Pancreas (tissue), 10 donors: Measurements from ENCODE around the gene BEX3. TPM values are rescaled to one million over a fixed set of nuclear protein-coding genes. Genes with fewer than 3 reads are reported as not detected.
A peak's percentile ranks its signal among the peaks of the same experiment; 100 is the strongest.
"Not testable (repeated sequence)": the region's sequence is repeated elsewhere in the genome, so short reads cannot be mapped to it uniquely, and the experiment has no call there.

Experiments
- ATAC-seq, 4 donors: fragments of 200-7000 bp; cut with Tn5 transposase; one replicate each; pipeline versions ENCODE4 v1.8.0 to v1.9.1; 2020; ENCODE audit warnings: mild to moderate bottlenecking in 4 of 4, moderate library complexity in 4 of 4
- DNase-seq, 6 donors: peaks; one replicate each; pipeline ENCODE4 v3.0.0-alpha.2; 2020
- FAIRE-seq: peaks from 2 replicates; lab custom pipeline; 2012; peaks lifted over from hg19 to GRCh38; lab: Jason Lieb, UNC
- H3K27ac ChIP-seq, 4 donors: fragments of 200-600 bp; sonication (generic); 1 replicate in 3 of 4; 2 replicates in 1 of 4; pipeline versions ENCODE4 v1.5.0 to v1.8.0; 2020
- H3K27me3 ChIP-seq, 4 donors: fragments of 200-600 bp; one replicate each; pipeline ENCODE4 v1.8.0; 2021
- H3K36me3 ChIP-seq, 3 donors: fragments of 200-600 bp; sonication (generic) in 1 of 3; one replicate each; pipeline versions ENCODE4 v1.5.0 to v1.8.0; 2020 to 2021
- H3K4me1 ChIP-seq, 3 donors: fragments of 200-600 bp; one replicate each; pipeline ENCODE4 v1.8.0; 2021
- H3K4me3 ChIP-seq, 4 donors: fragments of 200-600 bp; sonication (generic) in 2 of 4; one replicate each; pipeline versions ENCODE4 v1.5.0 to v1.8.0; 2020 to 2021
- H3K9me3 ChIP-seq, 4 donors: fragments of 200-600 bp; one replicate each; pipeline ENCODE4 v1.8.0; 2021
- WGBS, 2 donors: extraction: QIAGEN DNeasy Blood & Tissue Kit; methylation state at CpG; one replicate each; pipeline ENCODE4 v1.1.7; 2013; 5-methylcytosine and 5-hydroxymethylcytosine counted together
- intact Hi-C, 3 donors: fragments of 100-400 bp; cut with DNase I; formaldehyde crosslinking; loops; one replicate each; pipeline versions ENCODE4 v1.11.1 to v1.14.2; 2022
- polyA plus RNA-seq, 2 donors: library from polyadenylated mRNA; stranded (reverse); fragments of 200-250 nt; gene quantifications; one replicate each; pipeline ENCODE4 v1.2.3, GENCODE V29; 2013
- total RNA-seq, 6 donors: library from RNA; stranded (reverse); fragmentation: NEBNext Ultra II Directional in 4 of 6; extraction: Animal tissue kit (Norgen Biotek cat#: 25700) in 4 of 6; gene quantifications; one replicate each; pipeline versions ENCODE4 v1.2.1 to v1.2.4, GENCODE V29; 2021 to 2023
- TF ChIP-seq, protein P1 (sequence below), 4 donors: fragments of 200-600 bp; sonication (generic) in 3 of 4; IDR thresholded peaks; one replicate each; pipeline versions ENCODE4 v1.5.0 to v1.8.0; 2021; ENCODE audit warnings: antibody characterized with exemption in 4 of 4
- donor health status: healthy with polysubstance abuse.
- donor health status: DM: no; HTN: no; CAD: no; lungs with moderate emphysema.
- donor health status: DM: no; HTN: no; CAD: no.
- donor health status: control.
- donor health status: control.
- donor health status: Bipolar disorder and iron deficiency.
- donor health status: DM: yes; HTN: yes; CAD: no.
- donor health status: DM: no; HTN: no; CAD: no.
- donor health status: DM: no; HTN: no; CAD: no.
- donor health status: DM: yes; HTN: yes; CAD: no.

Gene BEX3
- total and polyA plus RNA-seq, 8 donors = 30.2 to 184 (median 43.2) TPM

DNA sequence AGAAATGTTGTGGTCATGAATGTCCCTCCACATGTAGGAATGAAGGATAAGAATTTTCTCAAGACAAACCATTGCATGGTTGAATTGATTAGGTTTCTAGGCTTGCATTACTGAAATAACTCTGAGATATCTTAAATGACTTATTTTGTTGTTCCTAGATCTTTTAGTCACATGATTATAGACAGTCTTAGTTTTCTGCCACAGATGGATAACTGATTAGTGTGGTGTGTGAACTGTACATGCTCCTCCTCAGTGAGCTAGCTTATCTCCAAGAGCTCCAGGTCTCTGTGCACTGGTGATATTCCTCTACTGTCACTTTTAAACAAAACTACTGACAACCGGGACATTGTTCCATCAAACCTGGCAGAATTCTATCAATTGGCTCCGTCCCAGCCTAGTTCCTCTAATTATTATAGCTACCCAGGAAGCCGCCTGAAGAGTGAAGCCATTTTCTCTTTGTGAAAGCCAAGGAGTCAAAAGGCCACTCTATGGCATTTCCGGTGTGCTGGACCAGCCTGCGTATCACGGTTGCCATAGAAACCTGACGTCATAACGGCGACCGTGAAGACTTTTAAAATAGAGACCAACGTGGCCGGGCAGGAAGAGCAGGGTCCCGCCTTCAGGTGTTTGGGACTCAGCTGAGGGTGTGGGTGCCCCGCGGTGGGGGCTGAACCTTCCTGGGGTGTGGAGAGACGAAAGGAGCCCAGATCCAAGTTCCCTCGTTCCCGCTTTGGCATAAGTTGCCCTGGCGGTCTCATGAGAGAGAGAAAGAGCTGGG lies 28.1 kb downstream of the BEX3 start:
- H3K36me3 ChIP-seq = no peaks in the 10 kb centered on the region
- H3K4me1 ChIP-seq = no peaks in the 10 kb centered on the region
- no peak for FAIRE-seq
- H3K27me3 ChIP-seq = peaks cover 0 to 16% (median 0%) of the 10 kb centered on the region in 4 donors
- H3K27ac ChIP-seq = no peak overlapping the region
- TF ChIP-seq, protein P1, sequence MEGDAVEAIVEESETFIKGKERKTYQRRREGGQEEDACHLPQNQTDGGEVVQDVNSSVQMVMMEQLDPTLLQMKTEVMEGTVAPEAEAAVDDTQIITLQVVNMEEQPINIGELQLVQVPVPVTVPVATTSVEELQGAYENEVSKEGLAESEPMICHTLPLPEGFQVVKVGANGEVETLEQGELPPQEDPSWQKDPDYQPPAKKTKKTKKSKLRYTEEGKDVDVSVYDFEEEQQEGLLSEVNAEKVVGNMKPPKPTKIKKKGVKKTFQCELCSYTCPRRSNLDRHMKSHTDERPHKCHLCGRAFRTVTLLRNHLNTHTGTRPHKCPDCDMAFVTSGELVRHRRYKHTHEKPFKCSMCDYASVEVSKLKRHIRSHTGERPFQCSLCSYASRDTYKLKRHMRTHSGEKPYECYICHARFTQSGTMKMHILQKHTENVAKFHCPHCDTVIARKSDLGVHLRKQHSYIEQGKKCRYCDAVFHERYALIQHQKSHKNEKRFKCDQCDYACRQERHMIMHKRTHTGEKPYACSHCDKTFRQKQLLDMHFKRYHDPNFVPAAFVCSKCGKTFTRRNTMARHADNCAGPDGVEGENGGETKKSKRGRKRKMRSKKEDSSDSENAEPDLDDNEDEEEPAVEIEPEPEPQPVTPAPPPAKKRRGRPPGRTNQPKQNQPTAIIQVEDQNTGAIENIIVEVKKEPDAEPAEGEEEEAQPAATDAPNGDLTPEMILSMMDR (IDR thresholded peaks at IDR 0.05) = no peak
- peak; percentile 87 to 98 (median 94) for ATAC-seq
- WGBS, 2 donors = 2 to 23% methylated on average over 19 of the region's 19 CpGs
- H3K9me3 ChIP-seq = no peaks in the 10 kb centered on the region
- peak; percentile 56 to 71 (median 60) for DNase-seq
- intact Hi-C loops = no loop called here
- peak overlapping the region; percentile 16 to 38 (median 24) for H3K4me3 ChIP-seq

DNA sequence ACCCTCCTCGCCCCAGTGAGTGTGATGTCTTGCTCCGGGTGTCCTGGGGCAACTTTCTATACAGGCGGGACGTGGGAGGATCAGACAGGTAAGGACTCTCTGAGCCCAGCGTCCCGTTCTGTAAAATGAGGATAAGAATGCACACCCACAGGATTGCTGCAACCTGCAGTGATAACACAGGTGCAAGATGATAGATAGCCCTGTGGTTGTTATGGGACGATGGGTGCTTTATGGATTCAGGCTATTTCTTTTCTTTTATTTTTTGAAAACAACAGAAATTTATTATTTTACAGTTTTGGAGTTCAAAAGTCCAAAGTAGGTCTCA lies 28.6 kb downstream of the BEX3 start:
- H3K4me1 ChIP-seq = no peaks in the 10 kb centered on the region
- no peak overlapping the region for H3K27ac ChIP-seq
- WGBS, 2 donors = 3 to 11% methylated on average over 7 of the region's 7 CpGs
- no peaks in the 10 kb centered on the region for H3K36me3 ChIP-seq
- no peak for DNase-seq
- peaks cover 0 to 11% (median 0%) of the 10 kb centered on the region in 4 donors for H3K27me3 ChIP-seq
- TF ChIP-seq, protein P1 (IDR thresholded peaks at IDR 0.05) = no peak
- no peak for FAIRE-seq
- intact Hi-C loops = no loop called here
- H3K9me3 ChIP-seq = no peaks in the 10 kb centered on the region
- ATAC-seq = peak; percentile 46 to 71 (median 60)
- H3K4me3 ChIP-seq = peak overlapping the region; percentile 16 to 38 (median 24)

DNA sequence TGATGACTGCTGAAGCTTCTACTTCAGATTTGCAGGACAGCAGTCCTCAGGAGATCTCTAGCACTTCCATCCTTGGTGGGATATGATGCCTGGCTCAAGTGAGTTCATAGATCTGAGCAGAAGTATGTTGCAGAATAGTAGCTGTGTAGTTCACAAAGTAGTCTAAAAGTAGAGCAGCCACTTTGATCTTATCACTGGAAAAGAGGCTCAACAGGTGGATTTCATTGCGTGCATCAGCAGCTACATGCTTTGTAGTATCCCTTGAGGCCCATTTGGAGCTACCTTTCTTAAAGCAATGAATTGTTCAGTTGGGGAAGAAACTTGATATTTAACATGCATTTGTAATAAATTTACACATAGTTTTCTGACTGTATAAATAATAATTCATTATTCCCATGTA lies 29.9 kb downstream of the BEX3 start:
- intact Hi-C loops = no loop called here
- Histone ChIP-seq H3K4me1 (no peaks in the 10 kb centered on the region), H3K27me3 (peaks cover 0 to 10% (median 0%) of the 10 kb centered on the region in 4 donors), H3K27ac (no peak overlapping the region), H3K36me3 (no peaks in the 10 kb centered on the region), H3K4me3 (no peak overlapping the region), H3K9me3 (no peaks in the 10 kb centered on the region)
- FAIRE-seq (no peak), DNase-seq (no peak), ATAC-seq (no peak)
- 86 to 95% methylated on average over 1 of the region's 1 CpG for whole genome bisulfite sequencing, 2 donors
- TF ChIP-seq, protein P1 (IDR thresholded peaks at IDR 0.05) = no peak

DNA sequence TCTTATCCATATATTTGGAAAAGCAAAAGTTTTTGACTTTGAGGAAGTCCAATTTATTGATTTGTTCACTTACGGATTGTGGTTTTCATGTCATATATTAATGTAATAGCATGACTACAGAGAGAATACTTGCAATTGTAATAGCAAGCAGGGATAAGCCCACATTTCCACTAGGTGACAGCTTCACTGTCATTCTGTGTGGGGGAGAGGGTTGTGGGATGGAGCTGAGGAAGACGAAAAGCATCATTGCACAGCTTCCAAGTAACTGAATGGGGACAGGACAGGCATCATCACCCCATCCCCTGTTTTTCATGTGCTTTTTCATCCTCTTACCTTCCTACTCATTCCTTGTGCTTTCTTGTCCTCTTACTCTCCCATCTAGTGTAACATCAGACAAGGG lies 31.4 kb downstream of the BEX3 start:
- ATAC-seq = no peak
- intact Hi-C loops = no loop called here
- FAIRE-seq = no peak
- no peaks in the 10 kb centered on the region for H3K9me3 ChIP-seq
- TF ChIP-seq, protein P1 (IDR thresholded peaks at IDR 0.05) = no peak
- H3K36me3 ChIP-seq = no peaks in the 10 kb centered on the region
- no peaks in the 10 kb centered on the region for H3K4me1 ChIP-seq
- no peak overlapping the region for H3K27ac ChIP-seq
- no peak for DNase-seq
- no peak overlapping the region for H3K4me3 ChIP-seq
- peaks cover 0 to 3% (median 0%) of the 10 kb centered on the region in 4 donors for H3K27me3 ChIP-seq
- 82 to 92% methylated on average over 2 of the region's 2 CpGs for WGBS, 2 donors

DNA sequence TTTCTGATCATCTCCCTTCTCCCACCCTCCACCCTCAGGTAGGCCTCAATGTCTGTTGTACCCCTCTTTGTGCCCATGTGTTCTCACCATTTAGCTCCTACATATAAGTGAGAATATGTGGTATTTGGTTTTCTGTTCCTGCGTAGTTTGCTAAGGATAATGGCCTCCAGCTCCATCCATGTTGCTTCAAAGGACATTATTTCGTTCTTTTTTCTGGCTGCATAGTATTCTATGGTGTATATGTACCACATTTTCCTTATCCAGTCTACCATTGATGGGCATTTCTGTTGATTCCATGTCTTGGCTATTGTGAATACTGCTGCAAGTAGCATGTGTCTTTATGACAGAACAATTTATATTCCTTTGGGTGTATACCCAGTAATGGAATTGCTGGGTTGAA lies 35.4 kb downstream of the BEX3 start:
- ATAC-seq, H3K36me3 ChIP-seq, H3K9me3 ChIP-seq, H3K27me3 ChIP-seq, H3K27ac ChIP-seq, DNase-seq, H3K4me1 ChIP-seq, intact Hi-C loops, H3K4me3 ChIP-seq, FAIRE-seq: not testable (repeated sequence)
- 59 to 78% methylated on average over 2 of the region's 2 CpGs for WGBS, 2 donors
